Kidney epithelial cell (primary cell): Measurements from ENCODE around the gene CENPS. TPM values are rescaled to one million over a fixed set of nuclear protein-coding genes. Genes with fewer than 3 reads are reported as not detected.
"Not testable (repeated sequence)": the region's sequence is repeated elsewhere in the genome, so short reads cannot be mapped to it uniquely, and the experiment has no call there.

Source experiments
- DNase-seq: peaks from one replicate; pipeline ENCODE4 v3.0.0-alpha.2; 2010; ENCODE audit warnings: low read depth
- H3K27me3 ChIP-seq: 2 replicates; pipeline ENCODE4 v1.6.0; 2011; ENCODE audit warnings: low read length; ENCODE audit not compliant: control insufficient read depth, insufficient read depth
- H3K36me3 ChIP-seq: 2 replicates; pipeline ENCODE4 v1.5.1; 2011; ENCODE audit warnings: low read length; ENCODE audit not compliant: control insufficient read depth, insufficient read depth
- H3K4me3 ChIP-seq: 2 replicates; pipeline ENCODE4 v1.5.1; 2011; ENCODE audit warnings: low read depth, mild to moderate bottlenecking, control low read depth, low read length
- total RNA-seq: library from RNA; depleted of rRNA; stranded (reverse); fragments of >200 nt; gene quantifications from 2 replicates; pipeline ENCODE4 v1.2.3, GENCODE V29; 2015
- TF ChIP-seq, protein P1 (sequence below): IDR thresholded peaks from 2 replicates; pipeline ENCODE4 v1.5.1; 2011; ENCODE audit warnings: mild to moderate bottlenecking, moderate library complexity, low read length, control low read depth, inconsistent platforms; ENCODE audit not compliant: insufficient read depth, poor library complexity, severe bottlenecking

The CENPS gene
- total RNA-seq, 1 donor from 2014 or later = 6.6 TPM

DNA sequence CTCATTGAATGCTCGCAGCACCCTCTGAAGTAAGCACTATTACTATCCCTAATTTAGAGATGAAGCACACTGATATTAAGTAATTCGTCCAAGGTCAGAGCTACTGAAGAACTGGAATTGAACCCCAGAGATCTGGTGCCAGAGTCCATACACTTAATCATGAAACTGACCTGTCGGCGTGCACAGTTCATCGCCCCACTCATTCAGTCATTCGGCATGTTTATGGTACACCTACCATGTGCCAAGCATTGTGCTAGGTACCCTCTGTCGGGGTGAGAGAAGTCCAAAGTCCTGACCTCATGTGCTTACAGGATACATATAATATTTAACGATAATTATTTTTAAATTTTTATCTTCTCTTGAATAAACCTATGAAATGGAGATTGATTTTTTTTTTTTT, 5.6 kb upstream of the CENPS start:
- TF ChIP-seq, protein P1, sequence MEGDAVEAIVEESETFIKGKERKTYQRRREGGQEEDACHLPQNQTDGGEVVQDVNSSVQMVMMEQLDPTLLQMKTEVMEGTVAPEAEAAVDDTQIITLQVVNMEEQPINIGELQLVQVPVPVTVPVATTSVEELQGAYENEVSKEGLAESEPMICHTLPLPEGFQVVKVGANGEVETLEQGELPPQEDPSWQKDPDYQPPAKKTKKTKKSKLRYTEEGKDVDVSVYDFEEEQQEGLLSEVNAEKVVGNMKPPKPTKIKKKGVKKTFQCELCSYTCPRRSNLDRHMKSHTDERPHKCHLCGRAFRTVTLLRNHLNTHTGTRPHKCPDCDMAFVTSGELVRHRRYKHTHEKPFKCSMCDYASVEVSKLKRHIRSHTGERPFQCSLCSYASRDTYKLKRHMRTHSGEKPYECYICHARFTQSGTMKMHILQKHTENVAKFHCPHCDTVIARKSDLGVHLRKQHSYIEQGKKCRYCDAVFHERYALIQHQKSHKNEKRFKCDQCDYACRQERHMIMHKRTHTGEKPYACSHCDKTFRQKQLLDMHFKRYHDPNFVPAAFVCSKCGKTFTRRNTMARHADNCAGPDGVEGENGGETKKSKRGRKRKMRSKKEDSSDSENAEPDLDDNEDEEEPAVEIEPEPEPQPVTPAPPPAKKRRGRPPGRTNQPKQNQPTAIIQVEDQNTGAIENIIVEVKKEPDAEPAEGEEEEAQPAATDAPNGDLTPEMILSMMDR = no peak
- Histone ChIP-seq H3K27me3 (no peaks in the 10 kb centered on the region), H3K4me3 (no peak overlapping the region), H3K36me3 (peaks cover 2% of the 10 kb centered on the region)
- no peak for DNase-seq

DNA sequence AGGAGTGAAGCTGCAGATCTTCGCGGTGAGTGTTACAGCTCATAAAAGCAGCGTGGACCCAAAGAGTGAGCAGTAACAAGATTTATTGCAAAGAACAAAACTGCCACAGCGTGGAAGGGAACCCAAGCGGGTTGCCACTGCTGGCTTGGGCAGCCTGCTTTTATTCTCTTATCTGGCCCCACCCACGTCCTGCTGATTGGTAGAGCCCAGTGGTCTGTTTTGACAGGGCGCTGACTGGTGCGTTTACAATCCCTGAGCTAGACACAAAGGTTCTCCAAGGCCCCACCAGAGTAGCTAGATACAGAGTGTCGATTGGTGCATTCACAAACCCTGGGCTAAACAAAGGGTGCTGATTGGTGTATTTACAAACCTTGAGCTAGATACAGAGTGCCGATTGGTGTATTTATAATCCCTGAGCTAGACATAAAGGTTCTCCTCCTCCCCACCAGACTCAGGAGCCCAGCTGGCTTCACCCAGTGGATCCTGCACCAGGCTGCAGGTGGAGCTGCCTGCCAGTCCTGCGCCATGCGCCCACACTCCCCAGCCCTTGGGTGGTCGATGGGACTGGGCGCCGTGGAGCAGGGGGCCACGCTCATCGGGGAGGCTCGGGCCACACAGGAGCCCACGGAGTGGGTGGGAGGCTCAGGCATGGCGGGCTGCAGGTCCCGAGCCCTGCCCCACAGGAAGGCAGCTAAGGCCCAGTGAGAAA, 4.3 kb upstream of the CENPS start:
- not testable (repeated sequence) for DNase-seq, H3K36me3 ChIP-seq, H3K27me3 ChIP-seq, H3K4me3 ChIP-seq

DNA sequence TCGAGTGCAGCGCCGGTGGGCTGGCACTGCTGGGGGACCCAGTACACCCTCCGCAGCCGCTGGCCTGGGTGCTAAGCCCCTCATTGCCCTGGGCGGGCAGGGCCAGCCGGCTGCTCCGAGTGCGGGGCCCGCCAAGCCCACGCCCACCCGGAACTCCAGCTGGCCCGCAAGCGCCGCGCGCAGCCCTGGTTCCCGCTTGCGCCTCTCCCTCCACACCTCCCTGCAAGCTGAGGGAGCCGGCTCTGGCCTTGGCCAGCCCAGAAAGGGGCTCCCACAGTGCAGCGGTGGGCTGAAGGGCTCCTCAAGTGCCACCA, 3.7 kb upstream of the CENPS start:
- H3K27me3 ChIP-seq, DNase-seq, H3K4me3 ChIP-seq, H3K36me3 ChIP-seq: not testable (repeated sequence)

DNA sequence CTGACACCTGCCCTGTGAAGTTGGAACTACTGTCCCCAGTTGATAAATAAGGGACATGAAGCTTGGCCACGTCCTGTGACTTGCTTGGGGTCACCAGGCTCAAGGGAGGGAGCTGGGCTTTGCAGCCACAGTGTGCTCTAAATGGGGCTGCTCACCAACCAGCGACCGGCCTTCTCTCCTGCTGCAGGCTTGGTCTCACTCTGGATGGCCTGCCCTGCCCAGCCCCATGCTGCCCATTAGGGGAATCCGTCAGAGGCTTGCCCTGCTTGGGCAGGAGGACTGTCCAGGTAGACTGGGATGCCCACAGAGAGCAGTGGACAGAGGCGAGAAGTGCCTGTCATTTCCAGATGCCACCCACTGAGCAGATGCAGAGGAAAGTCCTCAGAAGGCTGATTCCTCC, 1.2 kb upstream of the CENPS start:
- Histone ChIP-seq H3K36me3 (no peaks in the 10 kb centered on the region), H3K27me3 (no peaks in the 10 kb centered on the region), H3K4me3 (no peak overlapping the region)
- DNase-seq = no peak
- TF ChIP-seq, protein P1 = no peak

DNA sequence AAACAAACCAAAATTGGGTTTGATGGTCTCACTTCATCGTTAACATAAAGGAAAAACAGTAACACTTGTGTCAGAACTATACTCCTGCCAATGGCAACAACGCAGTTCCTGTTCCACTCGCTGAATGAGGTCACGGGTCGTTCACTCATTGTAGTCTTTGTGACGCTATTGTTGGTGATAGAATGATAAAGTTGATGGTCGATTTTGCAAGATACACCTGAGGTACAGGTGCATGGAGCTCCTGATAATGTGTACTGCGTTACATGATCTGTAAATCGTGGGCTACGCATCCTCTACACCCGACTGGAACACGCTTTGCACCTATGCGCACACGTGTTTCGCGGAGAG, 391 bp upstream of the CENPS start:
- TF ChIP-seq, protein P1 = no peak
- no peaks in the 10 kb centered on the region for H3K27me3 ChIP-seq
- H3K36me3 ChIP-seq = no peaks in the 10 kb centered on the region
- no peak for DNase-seq
- H3K4me3 ChIP-seq = peak overlapping the region; percentile 68

DNA sequence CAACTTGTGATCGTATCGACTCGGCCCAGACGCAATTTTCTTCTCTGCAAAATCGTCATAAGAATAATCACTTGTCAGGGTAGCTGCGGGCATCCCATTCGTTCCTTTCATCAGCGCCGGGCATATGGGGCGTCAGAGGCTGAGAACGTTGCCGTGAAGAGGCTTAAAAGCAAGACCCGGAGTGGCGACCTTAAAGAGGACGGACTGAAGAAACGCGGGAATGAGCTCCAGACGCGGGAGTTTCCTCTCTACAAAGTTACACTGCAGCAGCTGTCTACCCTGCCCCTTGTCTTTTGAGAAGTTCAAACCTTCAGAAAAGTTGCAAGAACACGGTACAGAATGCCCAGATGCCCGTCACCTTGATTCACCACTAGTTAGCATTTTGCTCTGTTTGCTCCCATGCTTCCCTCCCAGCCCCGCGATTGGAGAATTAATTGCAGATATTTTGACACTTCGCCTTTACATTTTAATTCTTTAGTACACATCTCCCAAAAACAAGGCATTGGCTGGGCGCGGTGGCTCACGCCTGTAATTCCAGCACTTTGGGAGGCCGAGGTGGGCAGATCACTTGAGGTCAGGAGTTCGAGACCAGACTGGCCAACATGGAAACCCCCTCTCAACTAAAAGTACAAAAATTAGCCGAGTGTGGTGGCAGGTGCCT, 967 bp downstream of the CENPS start:
- Histone ChIP-seq H3K4me3 (peak overlapping the region; percentile 68), H3K27me3 (no peaks in the 10 kb centered on the region), H3K36me3 (no peaks in the 10 kb centered on the region)
- no peak for DNase-seq
- TF ChIP-seq, protein P1 = no peak
